NOMO-1 (cell line): ENCODE measurements around the gene PTPRJ.
"Not testable (repeated sequence)": the region's sequence is repeated elsewhere in the genome, so short reads cannot be mapped to it uniquely, and the experiment has no call there.

ENCODE experiments used
- DNase-seq, 2 experiments: peaks; one replicate each; lab custom pipeline; 2025; ENCODE audit not compliant: unreplicated experiment in 2 of 2; lab: John Stamatoyannopoulos, UW

The PTPRJ gene

DNA sequence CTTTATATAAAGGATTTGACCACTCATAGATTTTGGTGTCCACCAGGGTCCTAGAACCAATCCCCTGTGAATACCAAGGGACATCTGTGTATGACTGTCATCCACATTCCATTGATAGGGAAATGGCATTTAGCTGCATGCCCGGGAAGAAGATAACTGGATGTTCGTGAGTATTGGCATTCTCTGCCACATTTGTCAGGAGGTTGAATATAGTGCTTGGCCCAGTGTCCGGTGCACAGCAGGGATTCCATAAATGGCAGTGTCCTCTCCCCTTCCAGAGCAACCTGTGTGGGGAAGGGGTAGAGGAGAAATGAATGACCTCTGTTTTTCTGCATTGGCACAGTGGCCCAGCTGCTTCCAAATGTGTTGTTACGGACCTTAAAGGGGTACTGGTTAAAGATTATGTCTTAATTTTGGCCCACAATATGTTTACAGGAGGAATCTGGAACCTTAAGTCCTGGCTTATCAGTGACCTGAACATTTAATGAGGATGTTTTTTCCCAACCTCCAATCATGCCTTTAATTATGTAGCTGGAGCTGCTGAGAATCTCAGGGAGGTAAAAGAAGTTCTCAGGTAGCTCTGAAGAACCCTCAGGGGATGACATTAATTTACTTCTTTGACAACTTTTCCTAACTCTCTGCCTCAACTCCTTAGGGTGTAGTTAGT is 202.6 kb downstream of the PTPRJ start:
- DNase-seq: no peak

- DNase-seq: no peak
Observed at GRCh38 chr11:48184452-48184851, 204.1 kb downstream of the PTPRJ start.

DNA sequence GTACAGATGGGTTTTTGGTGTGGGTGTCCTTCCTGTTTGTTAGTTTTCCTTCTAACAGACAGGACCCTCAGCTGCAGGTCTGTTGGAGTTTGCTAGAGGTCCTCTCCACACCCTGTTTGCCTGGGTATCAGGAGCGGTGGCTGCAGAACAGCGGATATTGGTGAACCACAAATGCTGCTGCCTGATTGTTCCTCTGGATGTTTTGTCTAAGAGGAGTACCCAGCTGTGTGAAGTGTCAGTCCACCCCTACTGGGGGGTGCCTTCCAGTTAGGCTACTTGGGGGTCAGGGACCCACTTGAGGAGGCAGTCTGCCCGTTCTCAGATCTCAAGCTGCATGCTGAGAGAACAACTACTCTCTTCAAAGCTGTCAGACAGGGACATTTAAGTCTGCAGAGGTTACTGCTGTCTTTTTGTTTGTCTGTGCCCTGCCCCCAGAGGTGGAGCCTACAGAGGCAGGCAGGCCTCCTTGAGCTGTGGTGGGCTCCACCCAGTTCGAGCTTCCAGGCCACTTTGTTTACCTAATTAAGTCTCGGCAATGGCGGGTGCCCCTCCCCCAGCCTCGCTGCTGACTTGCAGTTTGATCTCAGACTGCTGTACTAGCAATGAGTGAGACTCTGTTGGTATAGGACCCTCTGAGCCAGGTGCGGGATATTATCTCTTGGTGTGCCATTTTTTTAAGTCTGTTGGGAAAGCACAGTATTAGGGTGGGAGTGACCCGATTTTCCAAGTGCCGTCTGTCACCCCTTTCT is 210.7 kb downstream of the PTPRJ start:
- DNase-seq: not testable (repeated sequence)

GRCh38 chr11:48193876-48194275 is 213.5 kb downstream of the PTPRJ start:
- no peak for DNase-seq

- no peak for DNase-seq
Observed at GRCh38 chr11:48207881-48208280, 227.5 kb downstream of the PTPRJ start.

DNA sequence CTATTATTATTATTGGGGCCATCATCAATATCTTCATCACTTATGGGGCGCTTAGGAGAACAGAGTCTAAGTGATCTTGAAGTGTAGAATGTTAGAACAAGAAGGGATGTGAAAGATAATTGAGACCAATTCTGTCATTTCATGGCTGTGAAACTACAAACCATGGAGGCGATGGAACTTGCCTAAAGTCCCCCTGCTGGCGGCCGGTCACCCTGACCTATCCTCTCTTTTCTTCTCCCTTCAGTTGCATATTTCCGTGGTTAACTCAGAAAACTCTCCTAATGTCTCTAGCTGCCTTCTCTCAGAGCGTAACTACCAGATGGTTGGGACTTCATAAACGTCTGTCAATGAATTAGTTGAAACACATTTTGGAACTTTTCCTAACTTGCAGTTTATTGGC is 229.7 kb downstream of the PTPRJ start:
- no peak for DNase-seq

DNA sequence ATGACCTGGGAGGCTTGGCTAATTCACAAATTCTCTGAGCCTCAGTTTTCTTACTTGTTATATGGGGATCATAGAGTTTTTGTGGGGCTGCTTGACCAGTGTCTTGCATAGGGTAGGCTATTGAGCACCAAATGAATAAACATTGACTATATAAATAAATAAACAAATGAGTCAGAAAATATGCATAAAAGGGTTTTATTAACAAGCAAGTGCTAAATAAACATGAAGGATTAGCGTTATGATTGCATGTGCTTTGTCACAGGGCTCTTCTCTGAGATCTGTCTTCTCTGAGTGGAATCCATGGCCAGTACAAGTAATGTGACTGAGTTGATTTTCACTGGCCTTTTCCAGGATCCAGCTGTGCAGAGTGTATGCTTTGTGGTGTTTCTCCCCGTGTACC is 236.2 kb downstream of the PTPRJ start, which contains the start of gene OR4B1:
Gene OR4B1 (plus strand): TSS at position 301 of the 400 bp plus-strand sequence. CDS start 0 bp downstream, at position 301.
- no peak for DNase-seq
